Stomach (tissue), 4 donors: ENCODE data around the gene ZNF570.

Experiments
- CTCF ChIP-seq, 7 experiments: fragments of 450-650 bp in 4 of 7; fragments of 200-600 bp in 3 of 7; sonication (generic) in 3 of 7; IDR thresholded peaks; one replicate each; pipeline ENCODE4 v1.5.1; 2016 to 2019; ENCODE audit warnings: antibody characterized with exemption in 7 of 7, control low read depth in 2 of 7, mild to moderate bottlenecking in 1 of 7
- POLR2AphosphoS5 ChIP-seq, 3 donors: sonication (generic); formaldehyde crosslinking; IDR thresholded peaks; one replicate each; pipeline ENCODE4 v1.6.1; 2016; ENCODE audit warnings: antibody characterized with exemption in 3 of 3

- TF ChIP-seq CTCF (IDR thresholded peaks at IDR 0.05) (no peak), POLR2AphosphoS5 (IDR thresholded peaks at IDR 0.05) (peak; percentile 79 to 91 (median 89))
Observed at GRCh38 chr19:37466798-37467607, 2.2 kb upstream of the ZNF570 start, which contains the start of gene ZNF569.
